Left hindlimb (tissue), 1 donor: ENCODE data around the gene GCNT2.
"Not testable (repeated sequence)": the region's sequence is repeated elsewhere in the genome, so short reads cannot be mapped to it uniquely, and the experiment has no call there.

Source experiments
- DNase-seq: peaks from one replicate; pipeline ENCODE4 v3.0.0-alpha.2; 2018

Gene GCNT2

DNA sequence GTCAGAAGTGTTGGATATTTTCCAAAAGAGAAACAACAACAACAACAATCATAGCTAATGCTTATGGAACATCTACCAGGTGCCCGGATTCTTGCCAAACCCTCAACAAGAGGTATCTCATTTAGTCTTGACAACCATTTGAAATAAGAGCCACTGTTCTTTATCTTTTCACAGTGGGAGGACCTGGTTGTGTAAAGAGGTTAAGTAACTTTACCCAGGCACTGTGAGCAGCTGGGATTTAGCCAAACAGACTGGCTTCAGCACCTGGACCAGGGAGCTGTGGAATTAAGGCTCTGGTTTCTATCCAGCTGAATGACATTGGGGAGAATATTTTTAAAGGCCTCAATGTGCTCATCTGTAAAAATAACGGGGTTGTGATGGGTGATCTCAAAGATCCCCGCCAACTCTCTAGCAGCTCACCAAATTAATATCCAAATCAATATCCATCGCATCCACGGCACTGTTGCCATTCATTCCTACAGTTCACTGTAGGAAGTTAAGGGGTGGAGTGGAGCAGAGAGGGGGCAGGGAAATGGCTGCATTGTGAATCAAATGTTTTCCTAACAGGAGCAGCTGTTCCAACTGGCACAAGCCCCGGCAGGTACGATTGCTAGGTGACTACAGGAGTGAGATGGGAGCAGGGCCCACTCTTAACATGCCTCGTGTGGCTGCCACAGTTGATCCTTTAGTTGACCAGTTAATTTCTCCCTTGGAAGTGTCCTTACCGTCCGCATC is 61.8 kb downstream of the GCNT2 start:
- no peak for DNase-seq

DNA sequence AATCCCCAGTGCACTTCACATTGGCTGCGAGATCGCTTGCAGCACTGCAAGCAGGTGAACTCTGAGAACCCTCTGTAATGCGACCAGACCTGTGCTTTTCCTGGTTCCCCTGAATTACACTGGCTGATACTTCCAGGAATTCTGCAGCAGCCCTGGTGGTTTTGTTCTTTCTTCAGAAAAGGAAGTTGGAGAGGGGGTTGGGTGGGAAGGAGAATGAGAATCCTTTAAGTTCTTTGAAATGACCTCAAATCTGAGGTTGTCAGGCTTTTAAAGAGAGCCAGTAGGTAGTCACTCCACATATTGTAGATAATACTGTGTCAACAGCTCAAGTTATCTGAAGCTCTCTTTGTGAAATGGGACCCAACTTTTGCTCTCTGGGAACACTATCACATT is 62.4 kb downstream of the GCNT2 start:
- DNase-seq: no peak

DNA sequence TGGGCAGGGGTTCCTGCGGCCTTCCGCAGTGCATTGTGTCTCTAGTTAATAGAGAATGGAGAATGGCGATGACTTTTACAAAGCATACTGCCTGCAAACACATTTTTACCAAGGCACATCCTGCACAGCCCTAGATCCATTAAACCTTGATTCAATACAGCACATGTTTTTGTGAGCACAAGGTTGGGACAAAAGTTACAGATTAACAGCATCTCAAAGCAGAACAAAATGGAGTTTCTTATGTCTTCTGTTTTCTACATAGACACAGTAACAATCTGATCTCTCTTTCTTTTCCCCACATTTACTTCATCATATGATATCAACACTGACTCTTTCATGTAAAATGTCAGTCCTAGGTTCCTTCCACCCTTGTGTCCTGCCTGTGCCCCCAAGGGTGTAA is 63.5 kb downstream of the GCNT2 start:
- DNase-seq: no peak

DNA sequence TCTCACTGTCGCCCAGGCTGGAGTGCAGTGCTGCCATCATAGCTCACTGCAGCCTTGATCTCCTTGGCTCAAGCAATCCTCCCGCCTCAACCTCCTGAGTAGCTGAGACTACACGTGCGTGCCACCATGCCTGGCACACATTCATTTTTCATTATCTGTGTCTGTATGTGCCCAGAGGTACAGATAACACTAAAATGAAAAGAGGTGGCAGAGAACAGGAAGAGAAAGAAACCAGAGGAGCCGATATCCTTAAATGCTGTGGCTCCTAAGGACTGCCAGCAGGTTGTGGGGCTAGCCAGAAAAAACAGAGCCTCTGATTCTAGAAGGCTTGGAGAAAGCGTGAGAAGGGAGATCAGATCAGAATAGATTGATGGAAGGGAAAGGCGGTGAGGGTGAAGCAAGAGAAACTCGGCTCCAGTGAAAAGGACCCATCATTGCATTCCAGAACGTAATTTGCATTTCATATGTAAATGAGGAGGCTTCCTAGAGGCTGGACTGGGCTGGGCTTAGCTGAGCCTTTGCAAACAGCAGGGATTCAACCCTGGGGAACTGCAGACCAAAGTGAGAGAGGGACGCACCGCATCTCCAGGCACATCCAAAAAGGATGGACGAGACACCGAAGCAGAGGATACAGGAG is 64.2 kb downstream of the GCNT2 start:
- DNase-seq: no peak

DNA sequence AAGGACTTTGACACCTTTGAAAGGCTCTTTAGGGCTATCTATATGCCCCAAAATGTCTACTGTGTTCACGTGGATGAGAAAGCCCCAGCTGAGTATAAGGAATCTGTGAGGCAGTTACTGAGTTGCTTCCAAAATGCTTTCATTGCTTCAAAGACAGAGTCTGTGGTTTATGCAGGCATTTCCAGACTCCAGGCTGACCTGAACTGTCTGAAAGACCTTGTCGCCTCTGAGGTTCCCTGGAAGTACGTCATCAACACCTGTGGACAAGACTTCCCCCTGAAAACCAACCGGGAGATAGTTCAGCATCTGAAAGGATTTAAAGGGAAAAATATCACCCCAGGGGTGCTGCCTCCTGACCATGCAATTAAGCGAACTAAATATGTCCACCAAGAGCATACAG is 65.2 kb downstream of the GCNT2 start:
- no peak for DNase-seq

DNA sequence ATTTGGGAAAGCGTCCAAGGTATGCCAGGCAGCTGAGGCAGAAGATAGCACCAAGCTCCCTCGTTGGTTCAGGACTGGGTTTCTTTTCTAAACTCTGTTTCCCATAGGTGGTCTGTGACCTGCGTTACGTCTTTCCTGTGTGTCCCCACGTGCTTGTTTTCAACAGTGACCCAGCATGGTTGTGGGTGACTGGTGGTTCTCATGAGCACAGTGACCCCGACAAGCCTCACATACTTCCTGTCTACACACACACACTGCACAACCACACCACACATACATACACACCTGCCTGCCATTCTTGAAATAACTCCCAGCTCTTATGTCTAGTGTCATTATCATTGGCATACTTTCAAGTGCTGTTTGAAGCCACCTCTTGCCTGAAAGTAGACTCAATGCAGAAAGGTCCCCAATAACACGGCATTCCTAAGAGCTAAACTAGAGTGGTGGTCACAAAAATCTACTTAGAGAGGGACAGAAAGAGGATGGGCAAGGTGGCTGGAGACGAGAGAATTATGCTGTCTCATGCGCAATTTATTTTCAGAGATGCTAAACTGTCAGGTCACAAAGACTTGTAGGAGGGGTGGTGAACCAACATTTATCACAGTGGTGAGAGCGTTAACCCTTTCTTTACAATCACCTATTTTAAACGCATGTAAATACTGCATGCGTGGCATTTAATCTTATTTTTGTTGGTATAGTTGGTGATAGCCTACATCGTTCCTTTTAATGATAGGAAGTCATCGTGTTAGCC is 66.7 kb downstream of the GCNT2 start:
- no peak for DNase-seq

DNA sequence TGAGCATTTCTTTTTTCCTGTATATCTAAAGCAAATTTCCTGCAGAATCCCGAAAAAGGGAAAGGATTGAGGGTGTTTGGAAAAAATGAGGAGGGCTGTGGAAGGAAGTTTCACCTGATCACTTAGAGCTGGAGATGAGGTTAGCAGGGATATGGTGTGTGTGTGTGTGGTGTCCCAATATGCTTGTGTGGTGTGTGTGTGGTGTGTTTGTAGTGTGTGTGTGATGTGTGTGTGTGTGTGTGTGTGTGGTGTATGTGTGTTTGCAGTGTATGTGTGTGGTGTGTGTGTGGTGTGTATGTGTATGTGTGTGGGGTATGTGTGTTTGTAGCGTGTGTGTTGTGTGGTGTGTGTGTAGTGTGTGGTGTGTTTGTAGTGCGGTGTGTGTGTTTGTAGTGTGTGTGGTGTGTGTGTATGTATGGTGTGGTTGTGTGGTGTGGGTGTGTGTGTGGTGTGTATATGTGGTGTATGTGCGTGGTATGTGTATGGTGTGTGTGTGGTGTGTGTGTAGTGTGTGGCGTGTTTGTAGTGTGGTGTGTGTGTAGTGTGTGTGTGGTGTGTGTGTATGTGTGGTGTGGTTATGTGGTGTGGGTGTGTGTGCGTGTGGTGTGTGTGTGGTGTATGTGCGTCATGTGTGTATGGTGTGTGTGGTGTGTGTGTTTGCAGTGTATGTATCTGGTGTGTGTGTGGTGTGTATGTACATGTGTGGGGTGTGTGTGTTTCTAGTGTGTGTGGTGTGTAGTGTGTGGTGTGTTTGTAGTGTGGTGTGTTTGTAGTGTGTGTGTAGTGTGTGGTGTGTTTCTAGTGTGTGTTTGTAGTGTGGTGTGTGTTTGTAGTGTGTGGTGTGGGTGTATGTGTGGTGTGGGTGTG is 67.6 kb downstream of the GCNT2 start:
- DNase-seq: no peak

DNA sequence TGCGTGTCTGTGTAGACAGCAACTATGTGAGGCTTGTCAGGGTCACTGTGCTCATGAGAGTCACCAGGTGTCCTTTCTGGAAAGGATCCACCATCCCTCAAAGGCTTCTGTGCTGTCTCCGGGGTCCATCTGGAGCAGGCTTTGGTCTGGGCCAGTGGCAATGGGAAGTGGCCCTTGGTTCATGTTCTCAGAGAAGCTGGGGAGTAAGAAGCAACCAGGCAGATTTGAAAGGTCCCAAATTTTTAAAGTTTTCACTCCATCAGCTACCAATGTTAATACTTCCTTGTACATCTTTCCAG is 68.2 kb downstream of the GCNT2 start:
- no peak for DNase-seq

DNA sequence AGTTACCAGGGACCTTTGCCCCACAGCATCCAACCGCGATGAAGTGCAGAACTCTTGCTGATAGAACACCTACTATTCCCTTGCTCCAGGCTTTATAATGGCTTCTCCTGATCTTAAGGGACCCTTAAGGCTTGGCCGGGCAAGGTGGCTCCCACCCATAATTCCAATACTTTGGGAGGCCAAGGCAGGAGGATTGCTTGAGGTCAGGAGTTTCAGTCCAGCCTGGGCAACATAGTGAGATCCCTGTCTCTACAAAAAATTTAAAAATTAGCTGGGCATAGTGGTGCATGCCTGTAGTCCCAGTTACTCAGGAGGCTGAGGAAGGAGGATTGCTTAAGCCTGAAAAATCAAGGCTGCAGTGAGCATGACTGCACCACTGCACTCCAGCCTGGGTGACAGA is 68.8 kb downstream of the GCNT2 start:
- no peak for DNase-seq

DNA sequence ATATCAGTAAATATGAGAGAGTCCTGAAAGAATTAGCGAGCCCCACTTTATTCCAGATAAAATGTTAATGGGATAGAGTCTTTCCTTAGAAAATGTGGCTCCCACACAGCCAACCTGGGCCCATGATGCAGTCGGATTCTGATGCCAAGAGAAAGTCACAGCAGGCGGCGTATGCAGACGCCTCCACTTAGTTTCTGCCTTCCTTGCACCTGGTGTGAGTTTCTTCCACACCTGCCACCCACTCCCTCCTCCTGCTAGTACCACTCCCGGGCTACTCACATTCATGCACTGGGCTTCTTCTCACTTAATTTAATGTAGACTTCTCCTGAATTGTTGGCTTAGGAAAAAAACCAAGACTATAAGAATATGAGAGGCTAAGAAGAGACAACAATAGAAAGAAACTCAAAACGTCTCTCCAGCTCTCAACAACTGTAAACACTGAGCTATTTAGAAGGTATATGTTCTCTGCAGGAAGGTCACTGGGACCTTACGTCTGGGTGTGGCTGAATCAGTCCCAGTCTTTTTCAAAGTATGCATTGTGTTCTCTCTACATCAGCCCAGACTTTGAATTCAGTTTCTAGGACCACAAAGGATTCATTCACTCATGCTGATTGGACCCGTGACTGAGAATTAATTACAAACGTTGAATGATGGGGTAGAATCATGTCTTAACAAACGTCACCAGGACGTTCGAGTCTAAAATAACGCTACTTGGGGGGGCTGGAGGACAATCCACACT is 70.4 kb downstream of the GCNT2 start:
- no peak for DNase-seq

DNA sequence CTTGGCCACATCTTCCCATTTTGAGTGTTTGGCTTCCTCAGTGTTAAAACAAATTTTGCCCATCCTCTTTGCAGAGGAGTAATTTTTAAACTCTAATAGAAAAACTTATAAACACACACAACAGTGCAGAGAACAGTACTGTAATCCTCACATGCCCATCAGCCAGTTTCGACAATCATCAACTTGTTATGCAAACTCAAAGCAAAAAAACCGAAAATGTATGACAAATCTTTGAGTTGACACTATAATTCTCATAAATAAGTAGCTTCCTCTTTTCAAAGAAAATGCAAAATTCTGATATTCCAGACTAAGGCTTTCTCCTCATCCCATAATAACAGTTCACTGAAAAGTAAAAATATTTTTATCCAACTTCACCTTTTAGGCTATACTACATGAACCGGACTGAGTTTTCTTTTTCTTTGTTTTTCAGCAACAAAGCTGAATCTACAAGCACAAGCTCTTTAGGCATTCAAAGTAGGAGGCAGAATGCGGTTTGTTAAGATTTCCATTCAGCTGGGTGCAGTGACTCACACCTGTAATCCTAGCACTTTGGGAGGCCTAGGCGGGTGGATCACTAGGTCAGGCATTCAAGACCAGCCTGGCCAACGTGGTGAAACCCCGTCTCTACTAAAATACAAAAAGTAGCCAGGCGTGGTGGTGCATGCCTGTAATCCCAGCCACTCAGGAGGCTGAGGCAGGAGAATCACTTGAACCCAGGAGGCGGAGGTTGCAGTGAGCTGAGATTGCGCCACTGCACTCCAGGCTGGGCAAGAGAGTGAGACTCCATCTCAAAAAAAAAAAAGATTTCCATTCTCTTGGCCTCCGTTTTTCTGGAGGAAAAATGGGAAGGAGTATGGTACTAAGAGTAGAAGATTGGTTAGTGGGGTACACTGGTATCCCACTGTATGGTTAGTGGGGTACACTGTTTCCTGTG is 74.8 kb downstream of the GCNT2 start:
- no peak for DNase-seq

DNA sequence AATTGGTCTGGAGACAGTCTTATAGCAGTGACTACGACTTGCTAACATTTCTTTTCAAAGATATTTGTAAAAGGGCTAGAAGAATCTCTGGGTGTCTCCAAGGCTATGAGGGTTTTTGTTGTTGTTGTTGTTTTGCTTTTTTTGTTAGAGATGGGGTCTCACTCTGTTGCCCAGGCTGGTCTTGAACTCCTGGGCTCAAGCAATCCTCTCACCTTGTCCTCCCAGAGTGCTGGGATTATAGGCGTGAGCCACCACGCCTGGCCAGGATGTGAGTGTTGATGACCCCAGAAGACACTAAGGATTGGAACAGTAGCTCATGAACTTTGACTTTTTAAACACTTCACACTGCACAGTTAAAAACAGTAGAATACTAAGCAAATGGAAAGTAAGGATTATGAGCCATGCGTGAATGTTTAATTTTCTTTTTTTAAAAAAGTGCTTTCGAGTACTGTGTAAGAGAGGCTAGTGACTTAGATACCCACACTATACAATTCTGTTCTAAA is 76.4 kb downstream of the GCNT2 start:
- DNase-seq: no peak

DNA sequence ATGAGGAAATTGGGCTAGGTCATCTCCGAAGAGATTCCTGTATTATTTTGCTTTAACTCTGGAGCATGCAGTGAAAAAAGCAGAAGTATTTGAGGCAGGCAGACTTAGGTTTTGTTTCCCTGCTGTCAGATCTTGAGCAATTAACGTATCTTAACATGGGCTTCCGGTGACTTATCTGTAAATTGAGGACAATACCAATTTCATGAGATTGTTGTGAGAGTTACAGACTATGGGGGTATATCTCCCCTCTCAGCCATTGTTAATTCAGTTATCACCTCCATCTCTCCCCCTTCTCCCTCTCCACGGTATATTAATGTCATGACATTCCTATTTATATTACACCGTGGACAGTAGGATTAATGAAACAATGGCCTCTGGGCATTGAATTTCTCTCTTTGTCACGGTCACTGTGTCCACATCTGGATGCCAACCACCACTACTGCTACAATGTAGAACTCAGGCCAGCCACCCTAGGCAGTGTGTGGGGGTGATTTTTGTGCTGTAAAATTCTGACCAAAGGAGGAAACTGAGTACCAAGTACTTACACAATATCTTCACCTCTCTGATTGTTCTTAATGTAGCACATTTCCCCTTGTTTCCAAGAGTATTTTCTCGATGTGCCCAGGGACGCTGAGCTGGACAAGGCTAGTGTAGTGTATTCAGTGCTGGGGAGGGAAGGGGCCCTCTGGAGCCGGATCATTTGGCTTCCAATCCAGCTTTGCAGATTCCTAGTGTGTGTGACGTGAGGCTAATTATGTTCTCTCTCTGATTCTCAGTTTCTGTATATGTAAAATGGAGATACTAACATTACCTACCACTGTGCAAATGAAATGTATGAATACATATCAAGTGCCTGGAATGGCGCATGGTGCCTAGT is 77.2 kb downstream of the GCNT2 start:
- no peak for DNase-seq

DNA sequence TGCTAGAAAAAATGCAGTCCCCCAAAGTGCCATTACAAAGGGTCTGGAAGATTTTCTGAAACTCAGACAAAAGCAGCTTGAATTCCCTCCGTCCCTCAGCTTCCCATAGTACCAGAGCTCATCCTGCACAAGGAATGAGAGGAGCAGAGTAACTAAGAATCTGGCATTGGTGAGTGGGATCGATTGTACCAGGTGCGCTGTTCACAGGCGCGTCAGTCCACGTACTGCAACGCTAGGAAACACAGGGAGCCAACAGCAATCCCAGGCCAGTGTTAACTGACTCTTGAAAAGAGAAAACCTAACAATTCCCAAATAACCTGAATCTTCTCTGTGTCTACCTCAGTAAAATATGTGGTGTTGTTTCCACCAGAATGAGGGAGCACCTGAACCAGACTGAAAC is 77.9 kb downstream of the GCNT2 start:
- no peak for DNase-seq

DNA sequence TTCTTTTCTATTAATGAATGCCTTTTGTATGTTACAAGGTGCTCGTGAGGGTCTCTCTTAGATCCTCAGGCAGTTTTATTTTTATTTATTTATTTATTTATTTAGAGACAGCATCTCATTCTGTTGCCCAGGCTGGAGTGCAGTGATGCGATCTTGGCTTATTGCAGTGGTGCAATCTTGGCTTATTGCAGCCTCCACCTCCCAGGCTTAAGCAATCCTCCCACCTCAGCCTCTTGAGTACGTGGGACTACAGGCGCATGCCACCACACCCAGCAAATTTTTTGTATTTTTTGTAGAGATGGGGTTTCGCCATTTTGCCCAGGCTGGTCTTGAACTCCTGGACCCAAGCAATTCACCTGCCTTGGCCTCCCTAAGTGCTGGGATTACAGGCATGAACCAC is 79.5 kb downstream of the GCNT2 start:
- not testable (repeated sequence) for DNase-seq

DNA sequence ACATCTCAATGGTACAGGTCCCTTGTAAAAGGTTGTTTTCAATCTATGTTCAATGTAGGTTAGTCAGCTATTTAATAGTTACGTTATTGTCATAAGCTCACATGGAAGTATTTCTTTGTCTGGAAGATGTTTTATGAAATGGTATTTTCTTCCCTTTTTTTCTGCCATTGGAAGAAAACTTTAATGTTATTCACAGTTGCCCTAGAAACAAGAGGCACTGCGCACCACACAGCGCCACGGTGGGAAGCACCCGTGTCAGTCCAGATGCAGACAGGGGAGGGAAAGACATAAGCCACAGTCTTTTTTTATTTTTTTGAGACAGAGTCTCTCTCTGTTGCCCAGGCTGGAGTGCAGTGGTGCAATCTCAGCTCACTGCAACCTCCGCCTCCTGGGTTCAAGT is 82.1 kb downstream of the GCNT2 start:
- DNase-seq: no peak

DNA sequence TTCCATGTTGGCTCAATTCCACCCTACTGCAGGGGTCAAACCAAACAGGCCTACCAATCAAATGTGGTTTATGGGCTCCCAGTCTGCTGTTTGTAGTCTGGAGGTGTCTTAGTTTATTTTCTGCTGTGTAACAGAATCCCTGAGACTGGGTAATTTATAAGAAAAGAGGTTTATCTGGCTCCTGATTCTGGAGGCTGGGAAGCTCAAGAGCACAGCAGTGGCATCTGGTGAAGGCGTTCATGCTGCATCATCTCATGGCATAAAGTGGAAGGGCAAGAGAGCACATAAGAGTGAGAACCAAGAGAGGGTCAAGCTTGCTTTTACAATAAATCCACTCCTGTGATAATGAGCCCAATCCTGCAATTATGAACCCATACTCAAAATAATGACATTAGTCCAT is 87.9 kb downstream of the GCNT2 start:
- no peak for DNase-seq

DNA sequence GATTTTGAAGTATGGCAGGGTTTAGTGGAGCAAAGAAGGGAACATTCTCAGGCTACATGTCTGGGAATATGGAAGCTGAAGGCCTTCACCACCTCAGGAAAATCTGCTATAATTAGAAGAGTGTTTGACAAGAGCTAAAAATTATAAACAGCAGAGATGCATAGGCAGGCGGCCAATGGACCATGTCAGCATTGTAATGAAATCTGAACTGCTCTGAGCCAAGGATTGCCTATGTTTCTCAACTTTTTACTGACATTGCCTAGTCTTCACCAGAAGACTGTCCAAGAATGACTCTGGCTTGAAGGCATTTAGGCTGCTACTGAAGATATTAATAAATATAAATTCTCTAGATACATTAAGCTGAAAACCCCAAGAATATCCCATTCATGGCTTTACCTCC is 89.1 kb downstream of the GCNT2 start:
- DNase-seq: no peak

DNA sequence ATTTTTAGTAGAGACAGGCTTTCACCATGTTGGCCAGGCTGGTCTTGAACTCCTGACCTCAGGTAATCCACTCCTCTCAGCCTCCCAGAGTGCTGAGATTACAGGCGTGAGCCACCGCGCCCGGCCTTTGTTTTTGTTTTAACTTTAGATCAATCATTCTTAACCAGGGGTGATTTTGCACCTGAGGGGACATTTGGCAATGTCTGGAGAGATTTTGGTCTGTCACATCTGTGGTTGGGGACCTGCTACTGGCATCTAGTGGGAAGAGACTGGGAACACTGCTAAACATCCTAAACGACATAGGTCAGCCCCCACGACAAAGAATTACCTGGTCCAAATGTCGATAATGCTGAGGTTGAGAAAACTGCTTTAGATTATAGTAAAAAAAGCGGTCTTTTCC is 91.0 kb downstream of the GCNT2 start:
- DNase-seq: no peak

DNA sequence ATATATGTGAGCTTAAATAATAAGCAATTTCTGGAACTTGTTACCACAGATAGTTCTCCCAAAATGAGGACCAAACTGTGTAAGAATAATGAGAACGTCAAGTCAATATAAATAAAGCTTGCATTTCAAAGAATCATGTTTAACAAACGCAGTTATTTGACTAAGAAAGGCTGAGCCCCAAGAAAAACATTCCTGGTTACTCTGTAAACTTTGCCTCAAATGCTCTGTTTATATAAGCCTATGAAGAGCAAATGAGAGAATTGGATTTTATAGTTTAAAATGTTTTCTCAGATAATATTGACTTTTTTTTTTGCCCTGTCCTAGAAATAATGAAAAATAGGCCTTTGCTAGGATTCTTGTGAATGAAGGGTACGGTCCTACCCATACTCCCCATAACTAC is 91.9 kb downstream of the GCNT2 start:
- DNase-seq: no peak
